ENCODE measurements around the gene CACNA1H.
"Not testable (repeated sequence)": the region's sequence is repeated elsewhere in the genome, so short reads cannot be mapped to it uniquely, and the experiment has no call there.

Gene CACNA1H

DNA sequence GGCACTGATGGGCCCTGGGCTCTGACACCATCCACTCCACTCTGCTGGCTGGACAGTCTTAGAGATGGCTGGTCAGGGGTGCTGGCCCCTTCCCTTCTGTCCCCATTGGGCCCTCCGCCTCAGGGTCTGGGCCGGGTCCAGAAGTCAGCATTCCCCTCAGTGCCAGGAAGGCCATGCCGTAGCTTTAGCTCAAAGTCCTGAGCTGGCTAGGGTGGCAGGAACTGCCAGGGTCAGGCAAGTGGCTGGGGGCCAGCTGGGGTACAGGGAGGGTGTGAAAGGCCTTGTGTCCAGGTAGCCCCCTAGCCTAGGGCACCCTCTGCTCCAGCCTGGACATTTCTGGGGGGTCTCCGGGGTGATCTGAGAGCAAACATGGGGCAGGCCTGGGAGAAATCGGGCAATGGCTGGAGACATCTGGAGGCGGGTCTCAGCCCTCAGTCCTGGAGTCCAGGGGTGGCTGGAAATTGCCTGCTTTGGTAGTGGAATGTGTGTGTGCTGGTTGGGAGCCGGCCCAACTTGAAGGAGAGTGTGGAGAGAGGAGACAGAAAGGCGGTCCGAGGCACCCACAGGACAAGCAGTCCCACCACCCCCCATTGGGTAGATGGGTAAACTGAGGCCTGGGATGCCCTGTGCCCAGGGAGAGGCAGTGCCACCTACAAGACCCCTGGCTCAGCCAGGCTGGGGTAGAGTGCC, 39.6 kb downstream of the CACNA1H start:
- no peak for DNase-seq (ENCODE audit: low spot score)

DNA sequence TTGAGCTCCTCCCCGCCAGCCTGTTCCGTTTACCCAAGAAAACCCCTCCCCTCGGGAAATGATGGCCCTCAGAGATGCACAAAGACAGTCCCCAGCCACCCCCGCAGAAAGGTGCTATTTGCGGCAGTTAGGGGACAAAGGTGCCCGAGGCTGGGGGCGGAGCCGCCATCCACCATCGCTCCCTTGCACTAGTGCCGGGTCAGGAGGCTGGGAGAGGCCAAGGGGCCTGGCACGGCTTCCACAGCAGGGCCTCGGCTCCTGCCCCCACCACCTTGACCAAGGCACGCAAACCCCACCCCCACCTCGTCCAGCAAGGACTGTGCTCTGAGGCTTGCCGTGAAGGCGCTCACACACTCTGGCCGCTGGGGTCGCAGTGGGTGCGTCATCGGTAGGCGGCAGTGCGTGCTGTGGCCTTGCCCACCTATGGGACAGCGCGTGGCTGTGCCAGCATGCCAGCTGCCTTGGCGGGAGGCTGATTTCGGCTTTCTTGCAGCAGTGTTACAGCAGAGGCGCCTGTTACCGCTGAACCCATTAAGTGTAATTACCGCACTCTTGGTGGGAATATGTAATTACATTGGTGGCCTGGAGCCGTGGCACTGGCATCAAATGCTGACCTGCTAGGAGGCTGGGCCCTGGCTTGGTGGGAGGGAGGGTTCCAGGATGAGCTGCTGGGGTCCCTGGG, 40.4 kb downstream of the CACNA1H start:
- no peak for DNase-seq (ENCODE audit: low spot score)

GRCh38 chr16:1193825-1194581, 41.1 kb downstream of the CACNA1H start:
- DNase-seq (ENCODE audit: low spot score), result no peak

GRCh38 chr16:1194665-1195392, 41.9 kb downstream of the CACNA1H start:
- DNase-seq (ENCODE audit: low spot score), result peak; percentile 35

GRCh38 chr16:1195393-1195666, 42.4 kb downstream of the CACNA1H start:
- no peak for DNase-seq (ENCODE audit: low spot score)

GRCh38 chr16:1196494-1196893, 43.6 kb downstream of the CACNA1H start:
- no peak for DNase-seq (ENCODE audit: low spot score)

- DNase-seq (ENCODE audit: low spot score), result no peak
Measured at GRCh38 chr16:1197237-1197866, 44.4 kb downstream of the CACNA1H start.

DNA sequence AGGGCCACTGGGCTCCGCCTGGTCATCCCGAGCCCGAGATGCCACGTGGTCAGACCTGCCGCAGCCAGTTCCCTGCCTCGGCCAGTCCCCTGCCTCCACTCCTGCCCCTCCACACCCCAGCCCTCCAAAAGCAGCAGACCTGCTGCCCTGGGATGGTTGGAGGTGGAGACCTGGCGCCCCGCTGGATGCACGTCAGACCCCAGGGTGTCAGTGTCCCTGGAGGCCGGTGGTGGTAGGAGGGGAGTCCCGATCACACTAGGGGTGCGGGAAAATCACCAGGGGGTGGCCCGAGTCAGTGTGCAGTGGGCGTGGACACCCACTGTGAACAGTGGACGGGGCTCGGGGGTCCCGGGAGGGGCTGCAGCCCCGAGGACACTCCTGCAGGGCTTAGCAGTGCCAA, 45.3 kb downstream of the CACNA1H start:
- DNase-seq (ENCODE audit: low spot score), result no peak

- not testable (repeated sequence) for DNase-seq (ENCODE audit: low spot score)
Measured at GRCh38 chr16:1198671-1199346, 45.9 kb downstream of the CACNA1H start.

GRCh38 chr16:1199347-1200013, 46.6 kb downstream of the CACNA1H start:
- DNase-seq (ENCODE audit: low spot score), result no peak

DNA sequence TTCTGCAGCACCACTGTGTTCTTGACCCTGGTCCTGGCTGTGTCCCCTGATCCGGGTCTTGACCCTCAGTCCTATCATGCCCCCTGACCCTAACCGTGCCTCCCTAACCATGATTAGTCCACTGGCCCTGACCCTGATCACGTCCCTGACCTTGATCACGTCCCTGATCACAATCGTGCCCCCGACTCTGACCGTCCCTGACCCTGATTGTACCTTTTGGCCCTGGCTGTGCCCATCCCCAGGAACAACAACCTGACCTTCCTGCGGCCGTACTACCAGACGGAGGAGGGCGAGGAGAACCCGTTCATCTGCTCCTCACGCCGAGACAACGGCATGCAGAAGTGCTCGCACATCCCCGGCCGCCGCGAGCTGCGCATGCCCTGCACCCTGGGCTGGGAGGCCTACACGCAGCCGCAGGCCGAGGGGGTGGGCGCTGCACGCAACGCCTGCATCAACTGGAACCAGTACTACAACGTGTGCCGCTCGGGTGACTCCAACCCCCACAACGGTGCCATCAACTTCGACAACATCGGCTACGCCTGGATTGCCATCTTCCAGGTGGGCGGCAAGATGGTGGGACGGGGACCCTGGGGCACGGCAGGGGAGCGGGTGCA, 47.2 kb downstream of the CACNA1H start:
- DNase-seq (ENCODE audit: low spot score), result no peak

DNA sequence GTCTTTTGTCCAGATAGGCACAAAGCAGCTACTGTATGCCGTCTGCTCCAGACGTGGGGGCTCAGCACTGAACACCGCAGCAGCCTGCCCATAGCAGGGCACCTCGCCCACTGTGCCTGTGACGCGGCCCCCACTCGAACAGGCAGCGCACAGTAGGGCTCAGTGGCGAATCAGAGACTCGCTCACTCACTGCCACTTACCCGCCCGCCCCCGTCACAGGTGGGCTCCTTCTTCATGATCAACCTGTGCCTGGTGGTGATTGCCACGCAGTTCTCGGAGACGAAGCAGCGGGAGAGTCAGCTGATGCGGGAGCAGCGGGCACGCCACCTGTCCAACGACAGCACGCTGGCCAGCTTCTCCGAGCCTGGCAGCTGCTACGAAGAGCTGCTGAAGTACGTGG, 48.5 kb downstream of the CACNA1H start:
- no peak for DNase-seq (ENCODE audit: low spot score)

GRCh38 chr16:1202274-1202673, 49.4 kb downstream of the CACNA1H start:
- no peak for DNase-seq (ENCODE audit: low spot score)

- no peak for DNase-seq (ENCODE audit: low spot score)
Measured at GRCh38 chr16:1204933-1205332, 52.0 kb downstream of the CACNA1H start.

- DNase-seq (ENCODE audit: low spot score), result no peak
Measured at GRCh38 chr16:1206326-1206725, 53.4 kb downstream of the CACNA1H start.

GRCh38 chr16:1206786-1207185, 53.9 kb downstream of the CACNA1H start:
- no peak for DNase-seq (ENCODE audit: low spot score)

DNA sequence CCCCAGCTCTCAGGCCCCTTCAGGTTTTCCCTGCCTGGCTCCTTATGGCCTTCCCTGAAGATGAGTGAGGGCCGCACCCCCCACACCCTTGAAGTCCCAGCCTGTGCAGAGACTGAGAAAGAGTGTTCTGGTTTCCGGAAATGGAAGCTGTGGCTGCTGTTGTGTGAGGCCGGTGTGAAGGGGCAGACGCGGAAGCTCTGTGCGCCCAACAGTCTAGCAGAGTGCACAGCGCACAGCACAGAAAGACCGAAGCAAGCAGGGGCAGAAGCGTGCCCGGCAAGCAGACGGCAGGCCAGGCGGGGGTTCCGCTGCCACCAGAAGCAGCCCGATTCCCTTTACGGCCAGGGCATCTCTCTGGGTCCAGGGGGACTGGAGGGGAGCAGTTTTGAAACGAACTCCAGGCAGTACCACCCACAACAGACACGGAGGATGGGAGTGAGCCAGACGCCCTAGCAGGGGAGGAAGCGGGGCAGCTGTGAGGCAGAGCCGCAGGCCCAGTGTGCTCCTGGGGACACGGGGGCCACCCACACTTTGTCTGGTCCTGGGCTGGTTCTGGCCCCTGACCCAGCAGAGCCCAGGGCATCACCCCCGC, 55.4 kb downstream of the CACNA1H start:
- DNase-seq (ENCODE audit: low spot score), result no peak

GRCh38 chr16:1209081-1209480, 56.2 kb downstream of the CACNA1H start:
- no peak for DNase-seq (ENCODE audit: low spot score)

- DNase-seq (ENCODE audit: low spot score), result no peak
Measured at GRCh38 chr16:1210461-1210860, 57.6 kb downstream of the CACNA1H start.

Measured in germinal center (tissue), 1 donor.